GM18519 (cell line): ENCODE data around the gene PARD3B.

Experiments used
- ATAC-seq: cut with Tn5 transposase; IDR thresholded peaks from one replicate; pipeline ENCODE4 v1.9.1; 2021; ENCODE audit warnings: mild to moderate bottlenecking, moderate library complexity; ENCODE audit not compliant: unreplicated experiment, low FRiP score

PARD3B gene

DNA sequence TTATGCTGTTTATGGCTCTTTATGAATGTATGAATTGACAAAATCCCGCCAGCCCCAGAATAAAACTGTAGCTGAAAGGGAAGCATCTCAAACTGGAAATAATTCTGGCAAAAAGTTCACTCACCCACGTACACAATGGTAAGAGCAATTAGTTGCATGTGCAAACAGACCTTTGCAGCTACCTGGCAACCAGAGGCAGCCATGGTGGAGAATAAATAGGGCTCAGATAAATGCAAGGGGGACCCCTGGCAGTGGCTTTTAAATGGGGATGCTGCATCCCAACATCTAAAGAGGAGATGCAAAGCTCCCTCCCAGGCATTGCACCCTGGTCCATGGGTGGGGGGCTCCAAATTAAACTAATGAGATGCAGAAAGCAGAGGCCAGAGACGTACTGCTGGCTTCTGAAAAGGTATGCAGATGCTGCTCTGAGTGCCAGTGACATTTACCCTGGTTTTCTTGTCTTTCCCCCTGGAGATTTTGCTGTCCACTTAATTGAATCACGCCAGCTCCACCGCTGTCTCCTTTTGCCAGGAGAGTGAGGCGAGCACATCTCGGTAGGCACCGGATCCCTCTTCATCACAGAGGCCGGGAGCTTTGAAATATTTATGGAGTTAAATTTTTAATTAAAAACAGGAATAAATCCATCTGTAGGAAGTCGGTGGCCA lies 1010.4 kb downstream of the PARD3B start:
- no peak for ATAC-seq

DNA sequence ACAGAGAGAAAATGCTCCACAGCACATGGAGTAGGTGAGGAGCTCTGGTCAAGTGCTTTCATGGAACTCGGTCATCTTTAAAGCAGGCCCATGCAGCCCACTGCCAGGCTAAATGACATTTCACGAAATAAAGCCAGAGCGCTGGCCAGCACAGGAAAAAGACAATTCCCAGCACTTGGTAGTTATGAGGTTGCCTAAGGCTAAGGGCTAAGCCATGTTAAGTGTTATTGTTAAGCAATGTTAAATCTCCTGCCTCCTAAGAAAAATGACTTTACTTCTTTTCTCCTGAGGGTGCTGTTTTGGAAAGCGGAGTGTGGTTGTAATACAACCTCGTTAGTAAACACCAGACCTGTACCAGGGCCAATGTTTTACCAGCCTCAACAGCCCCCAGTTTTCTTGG lies 1011.1 kb downstream of the PARD3B start:
- no peak for ATAC-seq

DNA sequence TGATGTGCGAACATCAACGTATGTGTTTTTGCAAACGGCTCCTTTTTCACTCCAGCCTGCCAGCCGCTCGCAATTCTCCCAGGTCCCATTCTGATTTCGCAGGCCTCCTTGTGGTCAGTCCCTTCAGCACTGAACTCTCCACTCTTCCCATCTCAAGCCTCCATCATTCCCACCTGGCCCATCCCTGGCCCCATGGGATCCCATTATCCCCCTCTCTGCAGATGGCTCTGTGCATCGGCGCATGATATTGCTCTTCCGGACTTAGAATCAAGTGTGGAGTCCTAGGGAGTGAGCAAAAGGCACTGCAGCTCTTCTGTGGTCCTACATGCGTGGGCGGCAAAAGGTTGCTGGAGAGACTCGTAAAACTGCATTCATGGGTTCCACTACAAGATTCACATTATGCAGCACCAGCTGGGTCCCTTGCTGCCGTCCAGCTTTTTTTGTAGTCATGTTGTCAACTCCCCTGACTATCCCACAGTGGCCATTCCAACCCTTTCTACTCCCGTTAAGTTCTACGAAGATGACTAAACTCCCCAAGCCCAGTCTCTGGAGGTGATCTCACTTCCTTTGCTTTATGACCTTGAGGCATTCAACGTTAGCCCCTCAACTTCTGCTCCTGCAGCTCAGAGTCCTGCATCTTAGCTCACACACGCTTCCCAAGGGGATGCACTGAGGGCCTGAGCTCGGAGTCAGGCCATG lies 1011.7 kb downstream of the PARD3B start:
- ATAC-seq: no peak

DNA sequence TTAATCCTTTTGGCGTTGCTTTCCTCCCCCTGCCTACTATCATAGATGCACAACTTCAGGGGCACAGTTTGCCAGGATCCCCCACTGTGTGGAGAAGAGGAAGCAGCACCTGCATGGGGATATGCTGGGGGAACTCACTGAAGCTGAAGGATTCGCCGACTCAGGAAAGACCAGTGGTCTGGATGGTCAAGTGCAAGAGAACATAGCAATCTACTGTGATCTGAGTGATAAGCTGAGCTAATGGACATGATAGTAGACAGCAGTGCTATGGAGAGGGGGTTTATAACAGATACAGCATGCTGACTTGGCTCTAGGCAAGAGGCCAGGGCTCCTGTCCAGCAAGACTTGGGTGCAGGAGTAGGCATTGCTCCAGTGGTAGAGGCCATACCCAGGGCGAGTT lies 1012.6 kb downstream of the PARD3B start:
- ATAC-seq: no peak

DNA sequence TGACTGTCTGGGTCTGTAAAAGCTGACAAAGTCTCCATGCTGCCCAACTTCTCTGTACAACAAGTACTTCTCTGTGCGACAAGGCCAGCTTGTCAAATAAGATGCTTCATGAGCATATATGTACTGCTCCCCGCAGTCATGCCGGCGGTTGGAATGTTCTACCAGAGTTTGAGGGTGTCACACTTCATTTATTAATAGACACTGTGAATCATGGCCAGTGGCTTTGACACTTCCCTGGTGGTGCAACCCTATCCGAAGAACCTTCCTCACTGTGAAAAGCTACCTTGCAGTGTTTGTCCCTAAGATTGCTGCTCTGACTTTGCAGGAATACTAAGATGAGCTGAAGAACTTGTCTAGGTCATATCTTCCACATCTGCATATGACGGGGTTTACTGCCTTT lies 1016.2 kb downstream of the PARD3B start:
- ATAC-seq: no peak

DNA sequence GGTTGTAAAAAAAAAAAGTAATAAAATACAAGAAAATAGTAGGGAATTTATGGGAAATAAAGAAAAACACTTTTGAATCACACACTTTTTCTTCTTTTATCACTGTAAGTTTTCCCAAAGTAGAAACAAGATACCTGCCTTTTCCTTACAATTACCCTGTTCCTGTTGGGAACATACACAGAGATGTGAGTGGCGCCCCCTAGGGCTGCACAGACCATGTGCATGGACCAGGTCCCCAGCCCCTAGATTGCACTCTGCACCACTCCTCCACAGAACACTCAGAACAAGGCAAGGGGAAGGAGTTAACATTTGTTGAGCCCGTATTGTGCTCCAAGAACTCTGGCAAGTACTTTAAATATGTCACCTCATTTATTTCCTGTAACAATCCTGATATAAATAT lies 1018.4 kb downstream of the PARD3B start:
- ATAC-seq: no peak

DNA sequence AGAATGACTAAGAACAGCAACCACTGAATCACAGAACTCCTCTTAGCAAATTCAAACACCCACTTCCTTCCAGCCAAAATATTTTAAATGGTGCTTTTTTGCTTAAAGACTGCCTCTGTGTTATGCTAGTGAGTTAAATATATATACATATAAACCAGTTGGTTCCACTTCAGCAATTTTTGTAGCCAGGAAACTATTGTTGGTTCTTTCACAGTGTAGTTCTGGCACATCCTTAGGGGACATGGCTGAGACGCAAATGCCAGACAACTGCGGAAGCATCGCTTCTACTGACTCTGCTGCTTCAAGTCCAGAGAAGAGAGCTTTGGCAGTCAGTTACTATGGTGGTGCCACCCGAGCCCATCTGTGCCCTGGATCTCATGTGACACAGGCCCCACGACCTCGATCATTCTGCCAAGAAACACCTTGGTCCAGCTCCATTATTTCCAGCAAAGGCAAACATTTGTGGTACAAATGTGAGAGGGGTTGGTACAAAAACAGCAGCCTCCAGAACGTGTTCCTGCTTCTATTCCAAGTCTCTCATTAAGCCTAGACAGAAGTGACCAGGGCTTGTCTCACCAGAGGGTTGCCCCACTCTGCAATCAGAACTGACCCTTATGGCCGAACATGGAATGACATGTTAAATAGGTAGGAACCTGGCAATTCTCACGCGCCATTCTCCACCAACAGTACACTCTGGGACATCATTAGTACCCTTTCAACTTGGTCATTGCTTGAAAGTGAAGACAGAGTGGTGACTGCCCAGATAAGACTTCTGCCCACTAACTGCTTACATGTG lies 1019.3 kb downstream of the PARD3B start:
- no peak for ATAC-seq

DNA sequence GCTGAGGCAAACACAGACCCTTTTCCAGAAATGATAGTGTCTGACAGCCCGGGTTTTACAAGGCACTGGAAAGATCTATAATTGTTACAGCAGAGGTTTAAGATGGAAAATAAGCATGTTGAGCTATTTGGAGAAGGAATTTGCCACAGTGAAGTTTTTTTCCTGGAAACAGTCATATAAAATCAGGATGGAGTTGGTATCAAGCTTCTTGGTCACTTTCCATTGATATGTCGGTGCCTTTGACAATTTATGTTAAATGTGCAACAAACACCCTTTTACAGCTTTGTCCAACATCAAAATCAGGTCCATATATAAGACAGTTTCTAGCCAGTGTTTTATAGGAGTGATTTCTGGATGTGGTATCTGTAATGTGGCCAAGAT lies 1019.9 kb downstream of the PARD3B start:
- ATAC-seq: no peak

DNA sequence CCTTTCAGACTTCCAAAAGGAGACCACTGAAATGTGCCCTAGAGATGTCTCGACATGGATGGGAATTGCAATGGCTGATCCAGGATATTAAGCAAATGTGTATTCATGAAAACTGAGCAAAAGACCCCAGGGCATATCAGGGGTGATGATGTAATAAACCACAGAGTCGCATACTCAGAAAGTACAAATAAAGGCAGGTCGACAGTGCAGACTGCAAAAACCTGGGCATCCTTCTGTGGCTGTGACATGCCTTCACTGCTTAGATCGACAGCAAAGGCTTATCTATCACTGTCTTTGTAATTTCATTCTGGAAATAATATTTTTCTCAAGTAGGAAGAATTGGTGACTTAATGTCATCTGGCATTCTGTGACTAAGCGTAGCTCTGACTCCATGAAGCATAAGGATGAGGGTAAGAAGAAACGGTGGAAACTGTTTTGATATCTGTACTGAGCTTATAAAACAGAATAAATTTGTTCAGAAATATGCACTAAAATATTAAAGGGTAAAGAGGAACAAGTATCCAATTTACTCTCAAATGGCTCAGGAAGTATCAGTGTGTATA lies 1021.4 kb downstream of the PARD3B start:
- ATAC-seq: no peak

DNA sequence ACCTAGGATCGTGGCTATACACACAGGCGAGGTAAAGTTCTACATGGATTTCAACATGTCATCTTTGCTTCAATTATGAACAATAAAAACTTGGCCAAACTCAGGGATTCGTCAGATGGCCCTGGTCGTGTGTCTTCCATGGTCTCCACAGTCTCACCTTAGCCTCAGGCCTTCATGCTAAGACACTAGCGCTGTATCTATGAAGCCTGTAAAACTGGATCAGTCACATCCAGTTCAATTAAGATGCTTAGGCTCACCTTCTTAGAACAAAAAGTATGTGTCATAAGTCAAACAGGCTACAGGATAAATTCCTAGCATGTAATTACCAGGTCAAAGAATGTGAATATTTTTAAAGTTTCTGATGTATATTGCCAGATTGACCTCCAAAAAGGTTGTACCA lies 1023.3 kb downstream of the PARD3B start:
- ATAC-seq: no peak

DNA sequence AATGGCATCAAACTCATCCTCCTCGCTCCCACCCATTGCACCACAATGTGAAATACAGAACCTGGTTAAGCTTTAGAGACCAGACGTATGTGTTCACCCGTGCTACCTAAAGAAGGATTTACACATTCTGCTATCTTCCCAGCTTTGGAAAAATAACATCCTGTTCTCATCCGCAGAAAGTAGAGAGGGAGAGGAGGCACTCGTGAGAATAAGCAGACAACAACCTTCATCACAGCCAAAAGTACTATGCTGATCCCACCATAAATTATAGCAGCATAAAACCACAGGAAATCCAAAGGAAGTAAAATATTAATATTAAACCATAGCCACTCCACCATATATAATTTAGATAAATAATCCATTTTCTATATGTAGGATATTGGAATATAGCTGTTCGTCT lies 1025.4 kb downstream of the PARD3B start:
- ATAC-seq: no peak

DNA sequence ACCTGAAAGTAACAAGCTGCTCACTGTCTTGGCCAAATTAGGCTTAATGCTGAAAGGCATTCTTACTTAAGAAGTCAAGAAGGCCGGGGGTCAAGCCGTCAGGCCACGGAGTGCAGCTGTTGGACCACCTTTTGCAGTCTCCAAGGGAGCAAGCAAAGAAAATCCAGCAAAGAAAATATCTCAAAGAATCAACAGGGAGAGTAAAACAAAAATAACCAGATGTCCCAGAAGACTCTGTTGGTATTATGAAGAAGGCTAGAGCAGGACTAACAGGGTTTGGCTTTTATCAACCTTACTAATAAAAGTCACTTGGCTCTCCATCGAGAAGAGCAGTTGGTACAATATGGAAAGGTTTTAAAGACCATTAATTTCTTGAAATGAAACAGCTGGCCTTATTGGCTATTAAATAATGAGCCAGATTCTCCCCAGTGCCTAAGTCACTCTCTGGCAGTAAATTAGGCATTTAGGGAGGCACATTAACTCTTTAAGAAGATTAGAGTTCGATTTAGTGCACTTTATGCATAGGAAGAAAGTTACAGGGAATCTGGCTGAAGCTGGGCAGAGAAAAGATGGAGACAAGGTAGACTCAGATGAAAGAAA lies 1026.2 kb downstream of the PARD3B start:
- no peak for ATAC-seq

DNA sequence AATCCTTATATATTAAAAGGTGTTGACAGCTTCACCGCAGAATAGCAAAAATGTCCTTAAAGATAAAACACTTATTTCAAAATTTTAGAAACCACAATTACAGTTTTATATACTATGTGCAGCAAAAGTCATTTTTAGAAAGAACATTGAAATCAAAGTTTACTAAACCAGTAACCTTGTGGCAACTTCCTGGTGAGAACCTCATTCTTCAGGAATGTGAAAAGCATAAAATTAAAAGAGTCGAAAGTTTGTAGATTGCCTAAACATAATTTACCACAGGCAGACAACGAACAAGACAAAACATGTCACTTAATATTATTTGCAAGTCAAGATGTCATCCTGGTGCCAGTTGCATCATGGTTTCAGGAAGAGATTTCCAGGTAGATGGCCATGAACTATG lies 1028.7 kb downstream of the PARD3B start:
- ATAC-seq: no peak

DNA sequence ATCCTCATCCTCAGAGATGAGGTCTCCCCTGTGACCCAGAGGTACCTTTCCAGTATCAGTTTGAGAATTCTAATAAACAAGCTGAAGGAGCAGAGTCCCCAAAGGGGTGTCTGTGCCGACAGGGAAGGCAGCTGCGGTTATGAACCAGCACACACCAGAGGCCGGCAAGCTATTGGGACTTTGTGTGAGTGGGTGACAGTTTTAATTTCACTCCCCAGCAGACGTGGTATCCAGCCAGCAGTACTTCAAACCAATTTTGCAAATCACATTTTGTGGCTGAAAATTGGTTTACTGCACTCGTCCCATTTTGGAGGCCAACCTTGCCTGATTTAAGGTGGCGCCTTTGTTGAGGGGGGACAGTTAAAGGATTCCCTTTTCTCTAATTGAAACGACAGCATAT lies 1034.1 kb downstream of the PARD3B start:
- no peak for ATAC-seq

DNA sequence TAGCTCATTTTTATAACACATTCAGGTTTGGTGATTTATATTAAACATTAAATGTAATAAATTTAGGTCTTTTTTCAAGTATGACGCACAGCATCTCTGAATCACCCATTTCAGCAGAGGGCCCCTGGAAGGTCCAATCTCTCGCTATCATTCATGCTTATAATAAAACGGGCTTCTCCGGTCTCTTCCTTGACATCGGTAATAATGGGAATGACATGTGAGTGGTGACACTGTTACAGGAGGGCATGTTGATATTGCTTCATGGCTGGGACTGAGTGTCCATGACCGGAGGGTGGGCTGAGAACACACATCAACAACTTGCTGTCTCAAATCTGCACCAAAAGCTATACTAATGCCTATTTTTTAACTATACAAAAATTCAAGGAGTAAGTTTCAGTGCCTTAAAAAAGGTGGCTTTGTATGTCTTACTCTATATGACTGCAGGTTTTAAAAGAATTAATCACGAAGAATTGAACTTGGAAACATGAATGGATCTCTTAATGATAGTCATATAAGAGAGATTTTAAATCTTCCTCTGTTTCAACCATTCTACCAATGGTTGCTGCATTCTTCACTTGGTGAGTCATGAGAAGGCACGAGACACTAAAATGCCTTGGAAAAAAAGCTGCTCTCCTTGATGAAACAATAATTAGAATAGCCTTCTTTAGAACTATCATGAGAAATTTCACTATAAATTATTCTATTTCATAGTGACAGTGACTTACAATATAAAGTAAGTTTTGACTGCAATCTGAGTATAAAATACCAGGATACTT lies 1035.1 kb downstream of the PARD3B start:
- no peak for ATAC-seq

DNA sequence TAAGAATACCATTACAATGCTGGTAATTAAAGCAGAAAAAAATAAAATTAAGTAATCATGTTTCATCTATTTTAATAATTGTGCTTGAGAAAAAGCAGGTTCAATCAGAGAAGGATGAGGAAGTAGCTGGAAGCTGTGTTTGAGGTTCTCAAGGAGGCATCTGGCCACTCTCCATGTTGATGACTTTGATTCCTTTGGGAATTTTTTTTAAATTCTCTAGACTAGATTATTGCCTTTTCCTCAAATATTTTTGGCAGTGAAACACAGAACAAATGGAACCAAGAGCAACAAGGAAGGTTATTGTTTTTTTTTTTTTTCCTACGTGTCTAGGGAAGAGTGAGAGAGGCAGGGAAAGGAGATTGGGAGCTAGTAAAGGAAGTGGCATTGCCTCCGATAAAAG lies 1037.1 kb downstream of the PARD3B start:
- ATAC-seq: no peak

DNA sequence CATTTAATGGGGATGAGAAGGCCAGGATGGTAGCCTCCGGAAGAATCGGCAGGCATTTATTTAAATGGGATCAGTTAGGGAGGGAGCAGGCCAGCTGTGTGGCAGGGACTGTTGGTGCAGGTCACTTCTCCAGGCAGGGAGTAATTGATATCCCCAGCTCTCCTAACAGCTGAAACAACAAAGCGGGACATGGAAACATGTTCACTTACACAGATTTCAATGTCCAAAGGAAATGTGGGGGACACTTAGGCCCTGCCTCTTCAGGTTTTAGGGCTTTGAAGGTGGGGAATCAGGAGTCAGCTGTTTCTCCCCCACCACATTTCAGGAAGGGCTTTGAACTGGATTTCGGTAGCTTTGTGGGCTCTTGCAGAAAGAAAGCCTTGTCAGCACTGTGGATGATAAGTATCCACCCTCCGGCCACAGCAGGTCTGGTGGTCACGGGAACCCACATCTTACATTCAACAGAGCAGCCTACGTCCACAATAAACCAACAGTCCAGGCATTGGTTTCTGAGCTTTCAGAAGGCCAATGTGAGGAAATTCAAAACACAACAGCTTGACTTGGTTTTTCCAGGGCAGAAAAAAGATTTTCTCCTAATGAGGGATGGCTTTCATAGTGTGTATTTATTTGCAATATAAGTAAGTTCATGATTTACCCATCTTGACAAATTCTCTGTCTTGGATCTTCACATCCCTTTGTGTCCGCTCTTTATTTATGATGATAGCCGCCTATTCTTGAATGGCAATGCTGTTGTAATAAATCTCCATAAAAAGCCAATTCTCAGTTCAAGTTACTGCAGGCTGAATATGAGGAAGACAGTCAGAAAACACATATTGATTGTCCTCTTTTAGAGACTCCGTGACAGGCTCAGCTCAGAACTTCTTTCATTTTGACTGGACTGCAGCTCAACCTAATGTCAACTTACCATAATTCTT lies 1040.4 kb downstream of the PARD3B start:
- ATAC-seq: no peak

DNA sequence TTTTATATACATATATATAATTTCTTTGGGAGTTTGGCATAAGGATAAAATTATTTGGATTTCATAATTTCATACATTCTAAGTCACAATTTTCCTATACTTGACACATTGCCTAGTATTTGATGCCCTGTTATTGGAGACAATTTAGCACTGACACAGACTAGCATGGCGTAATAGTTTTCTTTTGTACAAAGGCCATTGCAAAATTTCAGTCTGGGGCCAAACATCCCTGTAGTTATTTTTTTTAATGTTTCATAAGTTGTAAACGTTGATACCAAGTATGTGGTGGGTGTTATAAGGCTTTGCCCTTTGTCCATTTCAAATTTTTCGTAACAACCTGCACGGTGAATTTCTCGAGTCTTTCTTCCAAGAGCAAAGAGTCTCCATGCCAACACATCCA lies 1041.4 kb downstream of the PARD3B start:
- ATAC-seq: no peak

DNA sequence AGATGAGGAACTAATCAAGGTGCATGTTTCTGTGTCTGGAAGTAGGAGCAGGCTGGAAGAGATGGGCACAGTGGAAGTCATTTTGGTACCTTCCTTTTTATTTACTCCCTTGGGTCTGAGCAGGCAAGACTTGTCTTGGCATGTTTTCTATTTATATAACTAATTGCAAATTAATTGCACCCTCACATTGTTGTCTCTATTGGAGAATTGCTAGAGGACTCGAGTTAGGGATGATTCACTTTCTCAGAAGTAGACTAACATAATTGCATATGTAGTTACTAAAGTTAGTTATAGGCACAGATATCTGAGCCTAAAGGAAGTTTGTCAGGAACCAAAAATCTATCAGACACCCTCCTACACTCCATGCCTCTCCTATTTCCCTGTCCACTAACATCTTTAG lies 1044.2 kb downstream of the PARD3B start:
- no peak for ATAC-seq
